Activated CD8-positive, alpha-beta memory T cell treated with anti-CD3 and anti-CD28 coated beads, Interleukin-2, amount 50 U/mL, for 48 hours (primary cell): ENCODE results near the gene TEKT5.
"Not testable (repeated sequence)": the region's sequence is repeated elsewhere in the genome, so short reads cannot be mapped to it uniquely, and the experiment has no call there.

Source experiments
- DNase-seq: peaks from one replicate; pipeline ENCODE4 v3.0.0-alpha.2; 2020

The TEKT5 gene

DNA sequence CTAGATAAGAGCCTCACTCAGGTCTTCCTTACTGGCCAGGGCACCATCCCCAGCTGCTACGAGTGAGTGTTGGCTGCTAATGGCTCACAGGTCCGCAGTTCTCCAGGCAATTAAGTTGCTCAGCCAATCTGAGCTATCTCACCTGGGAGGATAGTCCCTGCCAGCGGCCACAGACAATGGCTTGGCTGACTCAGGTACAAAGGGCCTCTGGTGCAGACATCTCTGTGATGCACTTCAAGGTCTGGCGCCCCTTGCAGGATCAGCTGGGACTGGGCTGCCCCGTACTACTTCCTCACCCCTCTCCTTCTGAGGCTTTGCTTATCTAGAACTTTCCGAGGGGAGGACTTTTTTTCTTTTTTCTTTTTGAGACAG is 65.2 kb downstream of the TEKT5 start:
- no peak for DNase-seq

DNA sequence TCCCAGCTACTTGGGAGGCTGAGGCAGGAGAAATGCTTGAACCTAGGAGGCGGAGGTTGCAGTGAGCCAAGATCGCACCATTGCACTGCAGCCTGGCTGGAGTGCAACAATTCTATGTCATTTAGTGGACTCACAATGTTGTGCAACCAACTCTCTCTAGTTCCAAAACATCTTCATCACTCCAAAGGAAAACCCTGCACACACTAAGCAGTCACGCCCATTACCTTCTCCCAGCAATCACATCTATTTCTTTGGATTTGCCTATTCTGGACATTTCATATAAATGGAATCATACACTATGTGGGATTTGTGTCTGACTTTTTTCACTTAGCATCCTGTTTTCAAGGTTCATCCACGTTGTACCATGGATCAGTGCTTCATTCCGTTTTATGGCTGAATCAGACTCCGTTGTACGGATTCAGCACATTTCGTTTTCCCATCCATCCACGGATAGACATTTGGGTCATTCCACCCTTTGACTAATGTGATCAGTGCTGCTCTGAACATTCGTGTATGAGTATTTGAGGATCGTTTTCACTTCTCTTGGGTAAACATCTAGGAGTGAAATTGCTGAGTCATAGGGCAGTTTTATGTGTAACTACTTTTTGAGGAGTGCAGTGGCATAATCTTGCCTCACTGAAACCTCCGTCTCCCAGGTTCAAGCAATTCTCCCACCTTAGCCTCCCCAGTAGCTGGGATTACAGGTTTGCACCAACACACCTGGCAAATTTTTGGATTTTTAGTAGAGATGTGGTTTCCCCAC is 69.0 kb downstream of the TEKT5 start:
- no peak for DNase-seq

DNA sequence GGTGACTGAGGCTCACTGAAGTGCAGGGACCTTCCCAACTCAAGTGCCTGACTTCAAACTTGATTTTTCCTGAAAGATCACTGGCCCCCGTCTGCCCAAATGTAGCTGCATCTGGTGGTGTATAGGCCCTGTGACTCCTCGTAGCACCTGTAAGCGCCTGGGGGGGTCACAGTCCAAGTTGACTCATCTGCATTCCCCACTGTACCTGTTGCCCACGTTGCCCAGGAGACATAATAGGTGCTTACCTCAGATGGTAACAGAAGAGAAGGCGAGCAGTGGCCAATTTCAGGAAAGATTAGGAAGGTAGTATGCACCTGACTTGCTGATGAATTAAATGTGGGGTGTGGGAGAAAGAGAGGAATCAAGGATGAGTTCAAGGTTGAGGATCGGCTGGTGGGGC is 70.2 kb downstream of the TEKT5 start:
- DNase-seq, result no peak

DNA sequence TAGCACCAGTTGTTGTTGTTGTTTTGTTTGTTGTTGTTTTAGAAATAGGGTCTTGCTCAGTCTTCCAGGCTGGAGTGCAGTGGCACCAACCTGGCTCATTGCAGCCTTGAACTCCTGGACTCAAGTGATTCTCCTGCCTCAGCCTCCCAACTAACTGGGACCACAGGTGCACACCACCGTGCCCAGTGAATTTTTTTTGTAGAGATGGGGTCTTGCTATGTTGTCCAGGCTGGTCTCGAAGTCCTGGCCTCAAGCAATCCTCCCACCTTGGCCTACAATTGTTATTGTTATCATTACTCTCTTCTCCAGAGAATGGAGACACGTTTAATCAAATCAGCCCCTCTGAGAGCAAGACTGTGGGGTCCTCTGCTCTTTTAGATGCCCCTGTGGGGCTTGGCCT is 71.7 kb downstream of the TEKT5 start:
- no peak for DNase-seq

DNA sequence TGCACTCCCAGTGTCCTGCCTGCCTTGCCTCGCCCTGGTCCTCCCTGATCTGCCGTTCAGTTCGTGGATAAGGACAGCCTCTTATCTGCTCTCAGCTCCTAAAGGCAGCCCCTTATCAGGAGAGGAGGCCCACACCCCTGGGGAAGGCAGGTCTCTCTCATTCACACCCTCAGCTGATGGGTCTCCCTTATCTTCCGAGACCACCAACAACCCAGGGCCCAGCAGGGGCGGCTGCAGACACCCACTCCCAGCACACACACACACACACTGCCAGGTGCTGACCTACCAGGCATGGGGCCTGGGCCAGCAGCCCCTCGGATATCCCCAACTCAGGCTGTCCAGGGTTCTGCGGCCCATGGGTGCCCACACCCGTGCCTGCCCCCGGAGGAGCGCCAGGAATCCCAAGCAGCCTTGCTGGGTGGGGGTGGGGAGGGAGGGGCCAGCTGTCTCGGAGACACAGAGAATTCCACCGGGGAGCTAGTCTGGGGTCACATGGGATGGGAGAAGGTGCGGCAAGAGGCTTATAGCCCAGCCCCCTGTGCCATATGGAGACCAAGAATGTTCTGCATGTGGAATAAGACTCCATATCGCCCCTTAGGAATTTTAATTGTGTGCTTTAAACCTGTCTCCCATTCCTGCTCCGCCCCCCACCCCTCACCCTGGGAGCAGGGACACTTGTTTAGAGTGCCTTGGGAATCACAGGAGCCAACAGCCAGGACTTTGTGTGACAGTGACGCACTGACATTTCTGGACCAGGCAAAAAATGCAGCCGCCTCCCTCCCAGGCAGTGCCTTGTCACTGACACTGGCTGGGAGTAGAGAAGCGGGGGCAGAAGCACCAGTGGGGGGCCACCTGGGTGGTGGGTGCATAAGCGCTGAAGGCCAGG is 72.5 kb downstream of the TEKT5 start:
- no peak for DNase-seq

DNA sequence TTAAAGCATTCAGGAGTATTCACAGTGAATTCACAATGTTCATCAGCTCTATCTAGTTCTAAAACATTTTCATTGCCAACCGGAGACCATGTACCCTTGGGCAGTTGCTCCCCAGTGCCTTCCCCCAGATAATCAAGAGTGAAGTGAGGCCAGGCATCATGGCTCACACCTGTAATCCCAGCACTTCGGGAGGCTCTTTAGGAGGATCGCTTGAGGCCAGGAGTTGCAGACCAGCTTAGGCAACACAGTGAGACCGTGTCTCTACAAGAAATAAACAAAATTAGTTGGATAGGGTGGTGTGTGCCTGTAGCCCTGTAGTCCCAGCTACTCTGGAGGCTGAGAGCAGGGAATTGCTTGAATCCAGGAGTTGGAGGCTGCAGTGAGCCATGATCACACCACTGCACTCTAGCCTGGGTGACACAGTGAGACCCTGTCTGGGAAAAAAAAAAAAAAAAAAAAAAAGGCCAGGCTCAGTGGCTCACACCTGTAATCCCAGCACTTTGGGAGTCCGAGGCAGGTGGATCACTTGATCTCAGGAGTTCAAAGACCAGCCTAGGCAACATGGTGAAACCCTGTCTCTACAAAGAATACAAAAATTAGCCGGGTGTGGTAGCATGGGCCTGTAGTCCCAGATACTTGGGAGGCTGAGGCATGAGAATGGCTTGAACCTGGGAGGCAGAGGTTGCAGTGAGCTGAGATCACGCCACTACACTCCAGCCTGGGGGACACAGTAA is 73.3 kb downstream of the TEKT5 start:
- DNase-seq, result not testable (repeated sequence)

DNA sequence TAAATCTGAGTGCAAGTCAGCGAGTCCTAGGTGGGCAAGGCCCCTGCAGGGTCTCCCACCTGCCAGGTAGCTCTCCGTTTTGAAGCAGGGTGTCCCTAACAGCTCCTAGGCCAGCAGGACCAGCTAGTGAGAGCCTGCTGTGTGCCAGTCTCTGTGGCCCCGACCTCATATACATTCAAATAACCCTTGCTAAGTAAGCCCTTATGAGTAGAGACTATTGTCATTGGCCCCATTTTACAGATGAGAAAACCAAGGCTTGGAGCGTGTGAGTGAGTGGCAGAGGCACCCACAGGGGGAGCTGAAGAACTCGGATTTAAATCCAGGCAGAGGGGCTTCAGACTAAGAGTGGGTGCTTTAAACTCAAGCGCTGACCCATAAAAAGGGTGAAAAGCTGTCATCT is 74.6 kb downstream of the TEKT5 start:
- DNase-seq, result no peak

DNA sequence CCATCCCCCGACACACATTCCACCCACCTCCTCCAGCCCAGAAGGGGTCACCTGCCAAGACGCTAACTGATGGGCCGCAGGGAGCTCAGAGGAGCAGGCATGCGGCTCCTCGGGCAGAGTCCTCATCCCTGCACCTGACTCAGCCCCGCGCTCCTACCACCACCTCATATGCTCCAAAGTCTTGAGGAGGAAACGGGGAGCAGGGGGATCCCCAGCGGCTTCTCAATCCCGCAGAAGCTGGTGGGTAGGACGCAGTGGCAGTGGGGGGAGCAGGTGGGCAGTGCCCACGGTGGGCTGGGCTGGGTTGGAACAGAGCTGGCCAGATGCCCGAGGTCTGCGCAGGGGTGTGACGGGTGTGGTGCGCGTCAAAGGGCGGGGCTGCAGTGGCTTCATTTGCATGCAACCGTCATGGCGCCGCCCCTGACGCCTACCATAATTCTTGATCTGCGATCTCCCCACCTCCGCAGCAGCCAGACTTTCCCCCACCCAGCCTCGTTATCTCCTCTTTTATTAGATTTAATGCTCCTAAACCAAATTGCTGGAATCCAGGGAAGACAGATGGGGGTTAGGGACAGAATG is 75.4 kb downstream of the TEKT5 start:
- DNase-seq, result no peak

DNA sequence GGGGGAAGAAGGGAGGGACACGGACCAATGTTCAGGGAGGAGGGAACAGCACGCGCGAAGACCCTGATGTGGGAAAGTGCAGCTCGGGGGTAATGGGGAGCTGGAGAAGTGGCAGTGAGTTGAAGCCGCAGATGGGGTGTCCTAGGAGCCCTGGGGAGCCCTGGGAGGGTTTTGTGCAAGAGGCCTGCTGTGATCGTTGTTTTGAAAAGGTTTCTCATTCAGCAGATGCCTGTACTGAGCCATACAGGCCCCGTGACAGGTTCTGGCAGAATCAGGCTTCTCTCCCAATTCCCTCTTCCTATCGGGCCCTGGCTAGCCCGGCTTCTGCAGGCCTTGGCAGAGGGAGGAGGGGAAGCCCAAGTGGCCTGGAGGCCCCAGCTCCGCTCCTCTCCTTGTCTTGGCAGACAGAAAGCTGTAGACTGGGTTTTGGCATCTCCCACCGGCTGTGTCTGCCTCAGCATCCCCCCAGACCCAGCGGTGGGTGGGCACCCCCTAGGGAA is 76.0 kb downstream of the TEKT5 start:
- DNase-seq, result no peak

DNA sequence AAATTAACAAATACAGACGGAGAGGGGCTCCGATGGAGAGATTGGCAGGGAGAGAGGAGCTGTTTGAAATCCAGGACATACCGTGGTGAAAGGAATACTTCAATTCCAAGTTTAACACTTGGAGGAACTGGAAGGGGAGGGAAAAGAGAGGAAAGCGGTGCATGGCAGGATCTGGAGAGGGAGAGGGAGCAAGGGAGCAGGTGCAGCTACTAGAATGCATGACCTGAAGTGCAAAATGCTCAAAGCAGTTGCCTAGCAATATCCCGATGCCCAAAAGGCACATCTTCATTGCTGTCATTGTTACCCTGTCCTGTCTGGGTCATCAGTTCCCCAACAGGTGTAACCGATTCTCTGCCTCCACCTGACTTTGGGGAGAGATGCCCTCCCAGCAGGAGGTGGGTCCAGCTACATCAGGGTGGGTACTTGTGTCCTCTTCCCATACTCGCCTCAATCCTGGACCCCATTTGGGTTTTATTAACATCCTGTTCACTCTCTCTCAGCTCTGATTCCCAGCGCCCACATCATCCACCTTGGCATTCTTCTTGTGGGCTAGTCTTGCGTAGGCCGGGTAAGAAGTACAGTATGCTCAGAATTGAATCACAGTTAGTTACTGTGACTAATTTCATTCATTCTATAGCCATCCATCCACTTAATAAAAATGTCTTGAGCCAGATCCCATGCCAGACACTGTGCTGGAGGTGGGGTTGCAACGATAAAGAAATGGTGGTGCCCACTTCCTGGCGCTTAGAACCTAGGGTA is 76.9 kb downstream of the TEKT5 start:
- no peak for DNase-seq

DNA sequence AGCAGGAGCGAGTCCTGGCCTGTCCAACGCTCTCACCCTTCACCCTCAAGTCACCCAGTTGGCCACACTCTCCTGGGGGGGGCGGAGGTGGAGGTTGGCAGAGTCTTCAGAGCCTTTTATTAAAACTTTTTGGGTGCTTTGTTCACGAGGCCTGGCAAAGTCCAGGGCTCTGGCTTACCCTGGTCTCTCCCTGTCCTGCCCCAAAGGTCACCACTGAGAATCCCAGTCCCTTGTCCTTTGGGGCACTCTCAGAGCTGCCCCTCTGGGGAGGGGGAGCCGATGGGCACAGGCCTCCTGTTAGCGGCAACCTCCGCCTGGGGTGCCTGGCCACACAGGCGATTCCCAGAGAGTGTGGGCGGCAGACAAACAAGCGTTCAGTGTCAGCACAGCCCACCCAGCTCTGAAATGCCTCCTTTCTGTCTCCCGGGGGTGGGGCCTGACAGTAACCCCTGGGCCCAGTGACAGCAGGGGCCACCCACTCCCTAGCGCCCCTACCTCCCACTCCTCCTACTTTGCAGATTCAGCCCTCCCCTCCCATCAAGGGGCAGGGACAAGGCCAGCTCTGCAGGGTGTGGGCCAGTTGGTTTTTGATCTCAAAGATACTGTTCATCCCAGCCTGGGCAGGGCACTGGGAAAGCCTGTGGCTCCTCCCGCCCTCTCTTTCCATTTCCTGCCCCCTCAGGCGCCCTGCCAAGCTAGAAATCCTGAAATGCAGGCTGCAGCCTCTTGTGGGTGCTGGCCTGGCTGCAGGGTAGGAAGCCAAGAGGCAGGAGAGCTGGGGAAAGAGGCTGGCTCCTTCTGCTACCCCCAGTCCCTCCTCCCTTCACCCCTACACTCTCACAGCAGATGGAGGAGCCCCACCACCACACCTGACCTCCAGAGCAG is 77.7 kb downstream of the TEKT5 start:
- no peak for DNase-seq

DNA sequence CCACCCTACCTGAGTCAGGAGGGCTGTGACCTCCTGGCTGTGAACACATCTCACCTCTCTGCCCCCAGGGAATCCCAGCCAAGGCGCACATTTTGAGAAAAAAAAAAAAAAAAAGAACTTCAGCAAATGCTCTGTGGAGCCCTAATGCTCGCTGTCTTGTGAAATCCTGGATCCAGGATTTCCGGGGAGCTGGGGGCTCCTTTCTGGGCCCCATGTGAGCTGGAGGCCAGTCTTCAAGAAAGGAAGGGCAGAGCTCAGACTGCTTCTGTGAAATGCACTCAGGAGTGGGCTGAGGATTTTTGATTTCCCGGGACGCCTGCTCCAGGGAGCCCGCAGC is 78.3 kb downstream of the TEKT5 start:
- no peak for DNase-seq

DNA sequence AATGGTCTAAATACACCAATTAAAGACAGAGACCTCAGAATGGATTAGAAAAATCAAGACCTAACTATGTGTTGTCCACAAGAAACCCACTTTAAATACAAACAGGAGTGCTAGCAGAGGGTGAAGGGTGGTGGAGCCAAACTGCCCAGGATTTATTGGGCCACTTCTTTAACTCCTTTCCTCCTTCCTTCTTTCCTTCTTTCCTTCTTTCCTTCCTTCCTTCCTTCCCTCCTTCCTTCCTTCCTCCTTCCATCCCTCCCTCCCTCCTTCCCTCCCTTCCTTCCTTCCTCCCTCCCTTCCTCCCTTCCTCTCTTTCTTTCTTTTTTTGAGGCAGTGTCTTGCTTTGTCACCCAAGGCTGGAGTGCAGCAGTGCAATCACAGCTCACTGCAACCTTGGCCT is 80.0 kb downstream of the TEKT5 start:
- no peak for DNase-seq

DNA sequence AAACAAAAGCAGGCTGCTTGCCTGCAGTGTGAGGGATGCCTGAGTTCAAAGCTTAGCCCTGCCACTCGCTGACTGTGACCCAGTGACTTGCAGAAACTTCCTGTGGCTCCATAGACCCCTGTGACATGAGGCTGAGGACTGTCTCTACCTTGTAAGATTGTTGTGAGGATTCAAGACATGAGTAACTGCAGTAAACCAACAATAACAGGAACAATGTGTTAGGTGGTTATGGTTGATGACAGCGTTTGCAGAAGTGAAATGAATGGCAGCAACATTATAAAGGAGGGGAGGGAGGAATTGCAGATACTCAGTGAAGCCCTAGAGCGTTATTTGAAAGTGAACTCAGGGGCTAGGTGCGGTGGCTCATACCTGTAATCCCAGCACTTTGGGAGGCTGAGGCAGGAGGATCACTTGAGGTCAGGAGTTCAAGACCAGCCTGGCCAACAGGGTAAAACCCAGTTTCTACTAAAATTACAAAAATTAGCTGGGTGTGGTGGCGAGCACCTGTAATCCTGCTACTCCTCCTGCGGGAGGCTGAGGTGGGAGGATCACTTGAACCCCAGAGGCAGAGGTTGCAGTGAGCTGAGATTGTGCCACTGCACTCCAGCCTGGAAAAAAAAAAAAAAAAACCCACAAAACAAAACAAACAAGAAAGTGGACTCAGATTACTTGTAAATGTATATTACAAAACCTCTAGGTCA is 80.8 kb downstream of the TEKT5 start:
- DNase-seq, result no peak

DNA sequence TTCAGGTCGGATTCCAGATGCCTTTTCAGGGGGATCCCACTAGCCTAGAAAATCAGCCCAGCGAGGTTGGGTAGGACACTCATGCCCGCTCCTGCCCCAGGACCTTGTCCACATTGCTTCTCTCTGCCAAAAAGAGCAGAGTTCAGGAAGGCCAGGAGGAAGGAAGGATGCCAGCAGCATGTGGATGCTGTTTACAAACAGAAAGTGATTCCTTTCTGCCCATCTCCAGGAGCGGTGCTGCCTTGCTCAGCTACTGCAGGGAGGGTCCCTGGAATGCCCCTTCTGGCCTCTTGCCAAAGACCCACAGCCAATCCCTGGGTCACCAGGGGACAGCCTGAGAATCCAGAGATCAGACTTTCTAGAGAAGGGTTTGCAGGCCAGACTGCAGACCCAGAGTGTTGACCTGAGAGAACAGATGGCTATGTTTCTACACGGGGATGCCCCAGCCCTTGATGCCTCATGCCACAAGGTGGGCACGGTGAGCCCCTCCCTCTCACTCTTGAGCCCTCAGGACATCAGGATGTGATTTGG is 82.0 kb downstream of the TEKT5 start:
- no peak for DNase-seq

DNA sequence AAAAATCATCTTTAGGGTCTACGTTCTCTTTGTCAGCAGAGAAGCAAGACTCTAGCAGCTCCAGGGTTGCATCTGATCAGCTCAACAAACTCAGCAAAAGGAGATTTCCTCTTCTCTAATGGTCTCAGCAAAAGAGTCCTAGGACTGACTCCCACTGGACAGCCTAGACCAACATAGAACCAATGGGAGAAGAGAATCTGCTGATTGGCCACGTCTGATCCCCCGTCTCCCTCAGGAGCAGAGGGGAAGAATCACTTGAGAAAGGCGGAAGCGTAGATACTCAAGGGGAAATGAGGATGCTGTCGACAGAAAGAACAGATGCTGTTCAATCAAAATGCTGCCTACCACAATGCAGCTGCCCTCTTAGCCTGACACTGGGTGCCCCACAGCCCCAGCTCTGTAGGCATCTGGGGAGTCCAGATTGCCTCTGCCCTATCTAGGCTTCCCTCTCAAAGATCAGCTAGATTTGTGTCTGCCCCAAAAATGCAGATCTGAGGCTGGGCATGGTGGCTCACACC is 82.8 kb downstream of the TEKT5 start:
- no peak for DNase-seq

DNA sequence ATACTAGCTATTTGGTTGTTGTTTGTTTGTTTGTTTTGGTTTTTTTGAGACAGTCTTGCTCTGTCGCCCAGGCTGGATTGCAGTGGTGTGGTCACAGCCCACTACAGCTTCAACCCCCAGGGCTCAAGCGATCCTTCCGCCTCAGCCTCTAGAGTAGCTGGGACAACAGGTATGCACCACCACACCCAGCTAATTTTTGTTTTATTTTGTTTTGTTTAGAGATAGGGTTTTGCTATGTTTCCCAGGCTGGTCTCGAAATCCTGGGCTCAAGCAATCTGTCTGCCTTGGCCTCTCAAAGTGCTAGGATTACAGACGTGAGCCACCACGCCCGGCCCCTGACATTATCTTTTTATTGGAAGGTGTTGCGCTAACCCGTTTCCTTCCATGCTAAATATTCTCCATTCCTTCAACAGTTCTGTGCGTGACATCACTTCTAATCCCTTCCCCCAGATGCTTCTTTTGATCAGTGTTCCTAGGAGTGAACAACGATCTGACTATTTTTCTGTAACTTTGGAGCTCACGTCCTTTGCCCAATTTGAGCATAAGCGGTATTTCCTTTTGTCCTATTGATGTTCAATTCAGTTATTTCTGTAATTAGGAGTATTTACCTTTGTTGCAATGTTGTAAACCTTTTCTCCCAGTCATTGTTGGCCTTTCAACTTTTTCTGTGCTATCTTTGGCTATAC is 84.1 kb downstream of the TEKT5 start:
- DNase-seq, result no peak

DNA sequence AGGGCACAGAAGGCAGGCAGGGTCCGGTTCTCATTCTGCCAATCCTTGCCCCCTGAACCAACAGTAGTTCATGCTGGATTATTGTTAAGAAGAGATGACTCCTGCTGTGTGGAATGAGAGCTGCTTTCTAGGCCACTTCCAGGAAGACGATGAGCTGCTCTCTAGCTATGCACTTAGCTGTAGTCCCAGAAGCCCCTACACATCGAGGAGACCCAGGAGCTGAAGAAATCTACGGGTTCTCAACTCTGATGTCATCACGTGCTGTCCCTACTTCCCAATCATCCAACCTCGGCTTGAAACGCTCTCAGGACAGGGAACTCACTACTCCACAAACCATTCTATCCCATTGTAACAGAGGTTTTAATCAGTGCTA is 85.3 kb downstream of the TEKT5 start:
- no peak for DNase-seq

DNA sequence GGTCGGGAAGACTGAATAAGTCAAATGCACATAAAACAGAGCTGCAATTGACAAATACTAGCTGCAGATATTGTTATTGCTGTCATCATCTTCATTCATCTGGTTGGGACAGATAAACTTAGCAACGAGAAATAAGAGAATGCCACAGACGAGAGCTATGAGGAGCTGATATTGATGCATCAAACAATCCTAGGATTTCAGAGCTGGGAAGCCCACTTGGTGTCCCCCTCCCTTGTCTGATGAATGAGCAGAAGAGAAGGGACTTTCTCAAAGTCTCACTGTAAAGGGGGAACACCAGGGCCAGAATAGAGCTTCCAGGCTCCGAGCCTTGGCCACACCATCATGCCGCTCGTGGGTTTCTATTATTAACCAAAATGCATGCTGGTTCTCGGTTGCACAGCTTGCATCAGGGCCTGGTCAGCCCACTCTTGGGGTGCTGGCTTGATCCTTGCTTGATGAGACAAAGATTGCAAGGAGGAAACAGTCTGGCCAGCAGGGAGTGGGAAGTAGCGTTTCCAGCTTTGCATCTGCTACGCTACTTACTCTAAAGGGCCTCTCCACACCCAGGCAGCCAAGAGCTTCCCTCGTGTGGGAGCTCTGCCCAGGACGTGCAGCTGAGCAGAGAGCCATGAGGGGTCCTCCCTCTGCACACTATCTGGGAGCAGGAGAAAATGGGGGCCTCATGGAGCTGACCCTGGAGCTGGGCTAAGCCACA is 85.9 kb downstream of the TEKT5 start:
- no peak for DNase-seq
